ENCODE measurements around the gene CDC42BPG. TPM values are rescaled to one million over a fixed set of nuclear protein-coding genes. Genes with fewer than 3 reads are reported as not detected.

CDC42BPG gene
- total RNA-seq, 1 experiment from 2014 or later = 14.5 TPM

GRCh38 chr11:64831411-64831891 is 13.0 kb downstream of the CDC42BPG start:
- no peaks in the 10 kb centered on the region for H3F3A ChIP-seq (ENCODE audit: low read length, unreplicated experiment)
- peaks cover 16% of the 10 kb centered on the region for H3K4me1 ChIP-seq (ENCODE audit: insufficient read depth, low read length)
- ChIA-PET POLR2A (ENCODE audit: unreplicated experiment) (no interaction called here), CTCF (no interaction called here)
- ATAC-seq (no peak), DNase-seq (no peak)
- peaks cover 32% of the 10 kb centered on the region for H3K36me3 ChIP-seq (ENCODE audit: low read depth, low read length)
- H4K20me1 ChIP-seq (ENCODE audit: low read length) = no peaks in the 10 kb centered on the region
- H3K4me3 ChIP-seq (ENCODE audit: low read length) = no peak overlapping the region
- intact Hi-C loops (cut with micrococcal nuclease) = no loop called here
- H3K9me2 ChIP-seq (replicated peaks; ENCODE audit: low read length) = no peaks in the 10 kb centered on the region
- BruUV-seq (replicated peaks) = no TSS peak
- H3K27ac ChIP-seq (ENCODE audit: low read length) = no peak overlapping the region
- H3K27me3 ChIP-seq (ENCODE audit: low read length) = no peaks in the 10 kb centered on the region
- TF ChIP-seq CTCF (conservative IDR thresholded peaks at IDR 0.05; ENCODE audit: low read depth, low read length) = no peak
- no peak for TF ChIP-seq EZH2 (IDR thresholded peaks at IDR 0.05; ENCODE audit: low read length, unreplicated experiment)
- no peaks in the 10 kb centered on the region for H3K79me2 ChIP-seq (ENCODE audit: low read length)
- H3K4me2 ChIP-seq (ENCODE audit: low read length) = no peak overlapping the region
- no peaks in the 10 kb centered on the region for H3K9me3 ChIP-seq (ENCODE audit: low read length)
- no peak overlapping the region for H3K9ac ChIP-seq (ENCODE audit: low read length)
- no peak overlapping the region for H2AFZ ChIP-seq (ENCODE audit: low read length)

GRCh38 chr11:64829536-64830251 is 14.8 kb downstream of the CDC42BPG start:
- Histone ChIP-seq H3K36me3 (ENCODE audit: low read depth, low read length) (peaks cover 38% of the 10 kb centered on the region), H3F3A (ENCODE audit: low read length, unreplicated experiment) (no peaks in the 10 kb centered on the region), H3K4me1 (ENCODE audit: insufficient read depth, low read length) (peaks cover under 1% of the 10 kb centered on the region; the same call in 1 of the 2 replicates), H3K9me2 (replicated peaks; ENCODE audit: low read length) (no peaks in the 10 kb centered on the region), H3K27ac (ENCODE audit: low read length) (no peak overlapping the region), H3K79me2 (ENCODE audit: low read length) (no peaks in the 10 kb centered on the region), H3K9me3 (ENCODE audit: low read length) (no peaks in the 10 kb centered on the region), H3K4me3 (ENCODE audit: low read length) (no peak overlapping the region), H3K4me2 (ENCODE audit: low read length) (no peak overlapping the region), H4K20me1 (ENCODE audit: low read length) (no peaks in the 10 kb centered on the region), H3K27me3 (ENCODE audit: low read length) (no peaks in the 10 kb centered on the region), H3K9ac (ENCODE audit: low read length) (no peak overlapping the region), H2AFZ (ENCODE audit: low read length) (no peak overlapping the region)
- BruUV-seq (replicated peaks) = no TSS peak
- no peak for DNase-seq
- no peak for ATAC-seq
- no peak for TF ChIP-seq CTCF (conservative IDR thresholded peaks at IDR 0.05; ENCODE audit: low read depth, low read length)
- TF ChIP-seq EZH2phosphoT487 (IDR thresholded peaks at IDR 0.05; ENCODE audit: borderline replicate concordance, low read length) = no peak
- no peak for TF ChIP-seq EZH2 (IDR thresholded peaks at IDR 0.05; ENCODE audit: low read length, unreplicated experiment)
- POLR2A ChIA-PET (ENCODE audit: unreplicated experiment) = no interaction called here
- intact Hi-C loops (cut with micrococcal nuclease) = no loop called here
- CTCF ChIA-PET = no interaction called here

GRCh38 chr11:64827451-64827839 is 17.0 kb downstream of the CDC42BPG start:
- intact Hi-C loops (cut with micrococcal nuclease) = no loop called here
- ATAC-seq (no peak), DNase-seq (no peak)
- Histone ChIP-seq H3K9me3 (ENCODE audit: low read length) (no peaks in the 10 kb centered on the region), H3K79me2 (ENCODE audit: low read length) (no peaks in the 10 kb centered on the region), H3K27ac (ENCODE audit: low read length) (no peak overlapping the region), H2AFZ (ENCODE audit: low read length) (no peak overlapping the region), H4K20me1 (ENCODE audit: low read length) (no peaks in the 10 kb centered on the region), H3K9me2 (replicated peaks; ENCODE audit: low read length) (no peaks in the 10 kb centered on the region), H3K4me1 (ENCODE audit: insufficient read depth, low read length) (no peaks in the 10 kb centered on the region), H3K4me2 (ENCODE audit: low read length) (no peak overlapping the region), H3K4me3 (ENCODE audit: low read length) (no peak overlapping the region), H3K27me3 (ENCODE audit: low read length) (no peaks in the 10 kb centered on the region), H3K36me3 (ENCODE audit: low read depth, low read length) (peaks cover 23% of the 10 kb centered on the region), H3F3A (ENCODE audit: low read length, unreplicated experiment) (no peaks in the 10 kb centered on the region), H3K9ac (ENCODE audit: low read length) (no peak overlapping the region)
- no TSS peak for BruUV-seq (replicated peaks)
- TF ChIP-seq CTCF (conservative IDR thresholded peaks at IDR 0.05; ENCODE audit: low read depth, low read length) (no peak), EZH2phosphoT487 (IDR thresholded peaks at IDR 0.05; ENCODE audit: borderline replicate concordance, low read length) (no peak), EZH2 (IDR thresholded peaks at IDR 0.05; ENCODE audit: low read length, unreplicated experiment) (no peak)
- POLR2A ChIA-PET (ENCODE audit: unreplicated experiment) = no interaction called here
- CTCF ChIA-PET = interaction anchor here (0.6 kb wide), 1 partner anchor 9 kb away, joined by 3 read pairs; no protein-coding TSS in a partner anchor

Data from PC-3 (cell line).